ENCODE results near the gene SBK2.
"Not testable (repeated sequence)": the region's sequence is repeated elsewhere in the genome, so short reads cannot be mapped to it uniquely, and the experiment has no call there.

- not testable (repeated sequence) for TF ChIP-seq ATF7 (IDR thresholded peaks at IDR 0.05); ATF1 (CRISPR knock-in tag; IDR thresholded peaks at IDR 0.05); ATF1 (tag; IDR thresholded peaks at IDR 0.05); TBL1XR1 (IDR thresholded peaks at IDR 0.05; ENCODE audit: low read length in 2 of 2); POLR2A (conservative IDR thresholded peaks at IDR 0.05); CTCF (IDR thresholded peaks at IDR 0.05 in 2 of 3, conservative IDR thresholded peaks at IDR 0.05 in 1 of 3; ENCODE audit: insufficient read depth in 2 of 3, low read depth in 1 of 3, low read length in 3 of 3); EGR1 (conservative IDR thresholded peaks at IDR 0.05); SMAD1 (IDR thresholded peaks at IDR 0.05; ENCODE audit: low read depth, low read length, partially characterized antibody); MAX (CRISPR knock-in tag; IDR thresholded peaks at IDR 0.05); ZBTB8A (IDR thresholded peaks at IDR 0.05; ENCODE audit: partially characterized antibody); ILF3 (IDR thresholded peaks at IDR 0.05; ENCODE audit: borderline replicate concordance); SAFB2 (IDR thresholded peaks at IDR 0.05; ENCODE audit: borderline replicate concordance, low read depth, low read length, severe bottlenecking)
These were observed 40.1 kb downstream of the SBK2 start for GRCh38 chr19:55496820-55497219.
